ENCODE measurements around the gene NEURL3.
"Not testable (repeated sequence)": the region's sequence is repeated elsewhere in the genome, so short reads cannot be mapped to it uniquely, and the experiment has no call there.

The NEURL3 gene, protein sequence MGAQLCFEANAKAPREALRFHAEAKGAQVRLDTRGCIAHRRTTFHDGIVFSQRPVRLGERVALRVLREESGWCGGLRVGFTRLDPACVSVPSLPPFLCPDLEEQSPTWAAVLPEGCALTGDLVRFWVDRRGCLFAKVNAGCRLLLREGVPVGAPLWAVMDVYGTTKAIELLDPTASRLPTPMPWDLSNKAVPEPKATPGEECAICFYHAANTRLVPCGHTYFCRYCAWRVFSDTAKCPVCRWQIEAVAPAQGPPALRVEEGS

DNA sequence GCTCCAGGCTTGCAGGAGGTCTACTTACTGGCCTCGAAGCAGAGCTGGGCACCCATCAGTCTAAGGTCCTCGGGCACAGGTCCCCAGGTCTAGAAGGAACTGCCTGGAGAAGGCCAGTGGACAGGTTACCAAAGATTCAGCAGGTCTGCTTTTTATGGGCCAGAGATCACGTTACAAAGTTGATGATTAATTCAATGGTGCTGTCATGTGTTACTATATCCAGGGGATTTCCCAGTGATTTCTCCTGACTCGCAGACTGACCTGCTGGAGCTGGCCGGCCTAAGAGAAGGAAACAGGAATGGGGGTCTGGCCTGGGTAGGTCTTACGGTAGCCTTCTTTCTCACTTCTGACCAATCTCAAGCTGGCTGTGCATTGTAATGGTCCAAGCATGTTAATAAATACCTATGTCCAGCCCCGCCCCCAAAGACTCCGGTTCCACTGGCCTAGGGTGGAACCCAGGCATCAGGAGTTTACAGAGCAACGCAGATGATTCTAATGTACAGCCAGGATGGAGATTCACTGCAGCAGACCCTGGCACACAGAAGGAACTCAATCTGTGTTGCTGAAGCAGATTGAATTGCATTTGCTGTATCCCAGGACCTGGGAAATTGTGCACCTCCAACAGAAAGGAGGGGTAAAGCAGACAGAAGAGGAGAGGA lies at the start of gene NEURL3:
TSS of gene NEURL3 (minus strand) at position 127 of the 659 bp plus-strand sequence. CDS start at position 56, 71 bp downstream.
- no peak for DNase-seq

DNA sequence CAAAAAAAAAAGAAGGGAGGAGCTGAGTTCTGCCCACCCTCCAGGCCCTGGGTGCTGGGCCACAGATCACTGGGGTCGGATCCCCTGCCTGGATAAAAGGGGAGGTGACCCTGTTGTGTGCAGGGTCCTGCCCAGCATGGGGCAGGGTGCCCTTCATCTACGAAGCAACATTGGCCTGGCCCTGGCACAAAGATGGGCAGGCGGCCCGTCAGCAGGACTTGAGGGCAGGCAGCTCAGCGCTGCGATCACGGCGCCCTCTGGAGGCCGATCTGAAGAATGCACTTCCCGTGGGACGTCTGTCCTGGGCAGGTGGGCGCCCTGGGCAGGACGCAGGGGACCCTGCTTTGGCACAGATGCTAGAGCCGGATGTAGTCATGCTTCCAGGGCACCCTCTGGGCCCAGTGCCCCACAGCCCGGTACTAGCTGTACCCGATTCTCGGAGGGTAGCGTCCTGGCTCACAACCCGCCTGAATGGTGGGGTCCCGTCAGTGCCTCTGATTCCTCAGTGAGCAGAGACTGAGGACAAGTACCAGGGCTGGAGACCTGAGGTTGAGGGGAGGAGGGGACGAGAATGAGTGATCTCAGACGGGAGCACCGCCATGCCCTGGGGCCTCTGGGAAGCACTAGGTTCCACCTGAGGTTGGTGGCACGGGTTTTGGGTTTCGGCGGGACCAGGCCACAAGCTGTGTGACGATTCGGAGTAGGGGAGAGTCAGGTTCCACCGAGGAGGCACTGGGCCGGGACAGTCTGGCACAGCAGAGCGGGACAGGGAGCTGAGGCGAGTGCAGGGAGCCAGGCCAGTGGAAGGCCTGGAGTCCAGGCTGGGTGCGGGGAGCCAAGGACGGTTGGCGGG lies 49.4 kb upstream of the NEURL3 start:
- DNase-seq: peak in 1 of 2 donors; percentile 69

DNA sequence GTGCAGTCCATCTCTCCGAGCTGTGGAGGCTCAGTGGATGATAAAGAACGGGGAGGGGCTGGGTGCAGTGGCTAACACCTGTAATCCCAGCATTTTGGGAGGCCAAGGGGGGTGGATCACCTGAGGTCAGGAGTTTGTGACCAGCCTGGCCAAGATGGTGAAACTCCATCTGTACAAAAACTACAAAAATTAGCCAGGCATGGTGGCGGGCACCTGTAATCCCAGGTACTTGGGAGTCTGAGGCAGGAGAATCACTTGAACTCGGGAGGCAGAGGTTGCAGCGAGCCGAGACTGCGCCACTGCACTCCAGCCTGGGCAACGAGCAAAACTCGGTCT lies 48.8 kb upstream of the NEURL3 start:
- not testable (repeated sequence) for DNase-seq

DNA sequence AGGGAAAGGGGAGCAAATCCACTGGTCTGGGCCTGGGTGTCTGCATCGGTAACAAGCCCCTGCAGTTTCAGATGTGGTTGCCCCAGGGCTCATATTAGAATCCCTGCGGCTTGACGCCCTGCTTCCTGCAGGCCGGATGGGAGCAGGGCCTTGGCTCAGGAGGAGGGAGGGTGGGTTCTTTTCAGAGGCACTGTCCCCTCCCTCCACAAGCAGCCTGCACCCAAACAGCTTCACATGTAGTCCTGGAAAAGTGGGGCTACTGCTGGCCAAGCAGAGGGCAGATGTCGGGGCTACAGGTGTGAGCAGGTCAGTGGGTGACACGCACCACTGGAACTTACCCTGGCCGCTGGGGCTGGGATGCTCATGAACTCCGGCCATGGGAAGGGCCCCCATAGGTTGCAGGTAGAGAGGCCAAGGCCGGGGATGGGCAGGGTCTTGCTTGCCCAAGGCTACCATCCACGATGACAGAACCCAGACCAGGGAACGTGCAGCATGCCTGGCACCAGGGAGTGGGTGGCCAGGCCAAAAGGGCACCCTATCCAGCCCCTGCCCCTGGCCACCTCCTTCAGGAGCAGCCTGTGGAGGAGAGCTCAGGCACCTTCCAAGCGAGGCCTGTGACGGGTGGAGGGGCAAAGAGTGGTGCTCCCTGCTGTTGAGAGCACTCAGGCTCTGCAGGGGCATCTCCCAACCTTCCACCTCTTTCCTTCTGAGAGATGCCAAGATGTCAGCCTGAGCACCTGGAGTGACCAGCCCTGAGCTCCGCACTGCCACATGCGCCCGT lies 48.2 kb upstream of the NEURL3 start:
- no peak for DNase-seq

DNA sequence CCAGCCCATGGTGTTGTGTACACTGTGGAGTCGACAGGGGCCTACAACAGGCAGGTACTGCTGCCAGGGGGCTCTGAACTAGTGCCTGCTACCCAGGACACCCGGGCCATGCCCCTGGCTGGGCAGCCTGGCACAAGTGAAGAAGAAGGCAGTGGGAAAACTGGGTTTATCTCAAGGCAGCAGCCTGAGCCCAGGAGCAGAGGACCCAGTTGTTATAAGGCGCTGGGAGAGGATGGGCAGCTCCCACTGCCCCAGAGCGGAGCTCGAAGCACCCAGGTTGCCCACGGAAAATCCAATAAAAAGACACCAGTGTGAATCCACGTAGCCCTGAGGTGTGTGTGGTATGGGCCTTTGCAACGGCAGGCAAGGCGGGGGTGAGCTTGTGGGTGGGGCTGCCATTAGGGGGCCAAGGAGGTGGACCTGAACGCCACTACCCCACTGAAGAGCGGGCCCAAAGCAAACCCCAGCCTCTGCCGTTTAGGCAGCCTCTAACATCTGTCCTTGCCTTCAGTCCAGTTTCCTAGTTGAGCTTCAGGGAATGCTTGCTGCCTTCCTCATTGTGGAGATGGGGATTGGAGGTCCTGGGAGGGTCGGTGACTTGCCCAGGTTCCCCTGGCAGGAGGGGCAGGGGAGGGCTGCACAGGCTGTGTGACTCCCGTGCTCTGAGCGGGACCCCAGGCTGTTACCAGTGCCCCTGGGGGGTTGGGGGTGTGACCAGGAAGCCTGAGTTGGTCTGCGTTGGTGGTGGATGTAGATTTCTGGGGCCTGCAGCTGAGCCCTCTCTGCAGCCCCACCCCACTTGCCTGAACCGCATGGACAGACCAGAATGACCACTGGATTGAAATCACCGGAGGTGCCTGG lies 47.4 kb upstream of the NEURL3 start:
- no peak for DNase-seq

DNA sequence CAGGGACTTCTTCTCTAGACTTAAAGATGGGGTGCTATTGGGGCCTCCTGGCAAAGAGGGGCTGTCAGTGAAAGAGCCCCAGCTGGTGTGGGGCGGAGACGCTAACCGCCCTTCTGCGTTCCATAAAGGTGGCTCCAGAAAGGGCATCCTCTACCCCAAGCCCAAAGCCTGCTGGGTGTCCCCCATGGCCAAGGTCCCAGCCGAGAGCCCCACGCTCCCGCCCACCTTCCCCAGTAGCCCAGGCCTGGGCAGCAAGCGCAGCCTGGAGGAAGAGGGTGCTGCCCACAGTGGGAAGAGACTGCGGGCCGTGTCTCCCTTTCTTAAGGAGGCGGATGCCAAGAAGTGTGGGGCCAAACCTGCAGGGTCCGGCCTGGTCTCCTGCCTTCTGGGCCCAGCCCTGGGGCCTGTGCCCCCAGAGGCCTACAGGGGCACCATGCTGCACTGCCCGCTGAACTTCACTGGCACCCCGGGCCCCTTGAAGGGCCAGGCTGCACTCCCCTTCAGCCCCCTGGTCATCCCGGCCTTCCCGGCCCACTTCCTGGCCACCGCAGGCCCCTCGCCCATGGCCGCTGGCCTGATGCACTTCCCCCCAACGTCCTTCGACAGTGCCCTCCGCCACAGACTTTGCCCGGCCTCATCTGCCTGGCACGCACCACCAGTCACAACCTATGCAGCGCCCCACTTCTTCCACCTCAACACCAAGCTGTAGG lies 46.6 kb upstream of the NEURL3 start:
- DNase-seq: no peak

DNA sequence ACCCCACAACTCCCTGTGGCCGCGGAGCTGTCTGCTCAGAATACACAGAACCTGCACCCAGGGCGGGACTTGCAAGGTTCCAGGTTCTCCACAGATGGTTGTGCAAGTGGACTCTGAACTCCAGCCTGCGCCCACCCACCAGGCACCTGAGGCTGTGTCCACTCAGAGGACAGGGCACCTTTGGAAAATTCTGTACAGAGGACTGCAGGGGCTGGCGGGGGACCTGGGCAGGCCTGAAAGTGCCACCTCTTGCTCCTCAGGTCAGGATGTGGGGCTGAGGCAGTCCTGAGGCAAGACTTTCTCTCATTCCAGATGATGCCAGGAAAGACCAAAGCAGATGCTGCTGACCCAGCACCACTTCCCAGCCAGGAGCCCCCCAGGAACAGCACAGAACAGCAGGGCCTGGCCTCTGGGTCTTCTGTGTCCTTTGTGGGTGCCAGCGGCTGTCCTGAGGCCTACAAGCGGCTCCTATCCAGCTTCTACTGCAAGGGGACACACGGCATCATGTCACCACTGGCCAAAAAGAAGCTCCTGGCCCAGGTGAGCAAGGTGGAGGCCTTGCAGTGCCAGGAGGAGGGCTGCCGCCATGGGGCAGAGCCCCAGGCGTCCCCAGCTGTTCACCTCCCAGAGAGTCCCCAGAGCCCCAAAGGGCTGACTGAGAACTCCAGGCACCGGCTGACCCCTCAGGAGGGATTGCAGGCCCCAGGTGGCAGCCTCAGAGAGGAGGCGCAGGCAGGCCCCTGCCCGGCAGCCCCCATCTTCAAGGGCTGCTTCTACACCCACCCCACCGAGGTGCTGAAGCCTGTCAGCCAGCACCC lies 45.8 kb upstream of the NEURL3 start:
- DNase-seq: no peak

DNA sequence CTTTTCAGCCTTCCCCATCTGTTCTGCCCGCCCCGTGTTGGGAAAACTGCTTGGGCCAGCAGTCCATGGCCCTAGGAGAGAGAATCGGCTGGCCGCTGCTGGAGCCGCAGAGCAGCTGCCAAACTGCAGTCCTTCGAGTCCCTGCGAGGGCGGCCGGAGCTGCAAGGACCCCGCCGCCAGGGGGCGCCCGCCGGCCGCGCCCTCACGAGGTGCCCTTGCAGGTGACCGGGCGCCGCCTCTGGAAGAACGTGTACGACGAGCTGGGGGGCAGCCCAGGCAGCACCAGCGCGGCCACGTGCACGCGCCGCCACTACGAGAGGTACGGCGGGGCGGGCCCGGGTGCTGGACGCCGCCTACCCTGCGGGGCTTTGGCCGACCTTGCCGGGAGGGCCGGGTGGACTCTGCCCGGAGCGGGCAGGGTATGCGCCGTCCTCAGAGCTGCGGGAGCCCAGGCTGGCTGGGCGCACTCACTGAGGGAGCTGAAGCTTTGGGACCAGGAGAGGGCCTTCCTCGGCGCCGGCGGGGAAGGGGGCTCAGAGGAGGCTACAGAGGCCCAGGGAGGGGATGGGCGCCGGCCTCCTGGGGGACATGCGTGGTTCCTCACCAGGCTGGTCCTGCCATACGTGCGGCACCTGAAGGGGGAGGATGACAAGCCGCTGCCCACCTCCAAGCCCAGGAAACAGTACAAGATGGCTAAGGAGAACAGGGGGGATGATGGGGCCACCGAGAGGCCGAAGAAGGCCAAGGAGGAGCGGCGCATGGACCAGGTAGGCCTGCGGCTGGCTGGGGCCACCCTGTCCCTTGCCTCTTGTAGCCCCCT lies 45.0 kb upstream of the NEURL3 start:
- DNase-seq: no peak

DNA sequence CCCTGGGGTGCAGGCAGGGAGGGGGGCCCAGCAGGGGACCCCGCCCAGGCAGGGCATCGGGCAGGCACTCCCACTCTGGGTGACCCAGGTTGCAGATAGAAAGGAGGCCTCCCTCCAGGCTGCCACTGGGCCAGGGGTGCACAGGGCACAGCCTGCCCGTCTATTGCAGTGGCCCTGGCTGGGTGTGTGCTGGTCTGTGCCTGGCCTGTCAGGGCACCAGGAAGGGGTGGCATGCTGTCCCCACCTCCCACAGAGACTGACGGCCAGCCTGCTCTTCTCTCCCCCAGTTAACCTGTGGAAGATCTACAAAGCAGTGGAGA lies 44.3 kb upstream of the NEURL3 start:
- DNase-seq: no peak

DNA sequence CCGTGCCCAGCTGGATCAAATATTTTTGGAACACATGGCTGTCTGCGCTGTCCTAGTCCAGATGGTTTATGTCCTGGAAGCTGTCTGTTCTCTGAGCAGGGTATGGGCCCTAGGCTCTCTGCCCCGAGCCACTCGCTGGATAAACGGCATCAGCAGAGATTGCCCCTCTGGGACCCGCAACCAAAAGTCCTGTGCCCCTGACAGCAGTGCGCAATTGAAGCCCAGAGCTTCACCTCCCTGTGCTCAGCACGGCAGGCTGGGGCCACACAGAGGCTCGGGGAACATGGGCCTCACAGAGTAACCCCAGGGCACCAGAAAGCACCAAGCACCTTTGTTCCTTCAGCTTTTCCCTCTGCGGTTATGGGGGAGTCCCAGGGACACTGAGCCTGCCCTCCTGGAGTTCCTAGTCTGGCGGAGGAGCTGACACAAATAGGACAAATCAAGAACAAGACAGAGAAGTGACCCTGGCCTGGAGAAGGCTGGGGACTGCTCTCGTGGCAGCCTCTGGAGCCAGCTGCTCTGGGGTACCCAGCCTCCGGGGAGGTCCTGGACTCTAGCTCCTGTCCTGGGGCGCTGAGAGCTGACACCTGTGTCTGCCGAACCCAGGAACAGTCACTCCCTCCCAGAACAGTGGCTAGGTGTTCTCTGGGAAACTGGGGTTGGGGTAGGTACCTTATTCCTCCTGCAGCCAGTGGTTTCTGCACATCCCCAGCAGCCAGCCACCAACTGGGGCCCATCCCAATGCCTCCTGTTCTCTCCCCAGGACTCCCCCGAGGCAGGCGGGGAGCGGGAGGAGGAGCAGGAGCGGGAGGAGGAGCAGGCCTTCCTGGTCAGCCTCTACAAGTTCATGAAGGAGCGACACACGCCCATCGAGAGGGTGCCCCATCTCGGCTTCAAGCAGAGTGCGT lies 43.7 kb upstream of the NEURL3 start:
- DNase-seq: no peak

DNA sequence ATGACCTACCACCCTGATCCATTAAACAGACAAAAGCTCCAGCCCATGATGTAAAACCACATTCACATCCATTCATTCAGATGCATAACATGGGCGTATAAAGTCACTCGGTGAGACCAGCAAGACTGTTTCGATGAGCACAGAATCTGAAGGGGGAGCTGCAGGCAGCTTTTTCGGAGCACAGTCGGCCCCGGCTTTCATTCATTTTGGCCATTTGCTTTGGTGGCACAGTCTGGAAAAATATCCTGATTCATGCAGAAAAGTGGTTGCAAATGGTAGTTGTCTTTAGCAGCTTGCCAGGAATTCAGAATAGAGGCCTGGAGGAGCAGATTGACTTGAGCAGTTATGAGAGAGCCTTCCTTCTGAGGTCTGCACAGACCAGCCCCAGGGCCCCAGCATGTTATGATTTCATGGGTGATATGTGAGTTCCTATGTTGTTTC lies 42.6 kb upstream of the NEURL3 start:
- no peak for DNase-seq

DNA sequence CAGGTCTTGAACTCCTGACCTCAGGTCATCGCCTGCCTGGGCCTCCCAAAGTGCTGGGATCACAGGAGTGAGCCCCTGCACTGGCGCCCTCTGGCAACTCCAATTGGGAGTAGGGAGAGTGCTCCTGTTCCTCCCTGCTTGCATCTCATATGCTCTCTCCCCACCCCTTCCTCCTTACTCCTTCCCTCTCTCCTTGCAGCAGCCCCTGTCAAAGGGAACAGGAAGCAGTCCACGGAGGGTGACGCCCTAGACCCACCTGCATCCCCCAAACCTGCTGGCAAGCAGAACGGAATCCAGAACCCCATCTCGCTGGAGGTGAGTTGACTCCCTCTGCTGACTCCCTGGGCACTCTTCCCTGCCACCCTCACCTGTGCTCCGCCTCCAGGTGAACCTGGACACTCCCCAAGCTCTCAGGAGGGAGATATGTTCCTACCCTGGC lies 42.1 kb upstream of the NEURL3 start:
- no peak for DNase-seq

DNA sequence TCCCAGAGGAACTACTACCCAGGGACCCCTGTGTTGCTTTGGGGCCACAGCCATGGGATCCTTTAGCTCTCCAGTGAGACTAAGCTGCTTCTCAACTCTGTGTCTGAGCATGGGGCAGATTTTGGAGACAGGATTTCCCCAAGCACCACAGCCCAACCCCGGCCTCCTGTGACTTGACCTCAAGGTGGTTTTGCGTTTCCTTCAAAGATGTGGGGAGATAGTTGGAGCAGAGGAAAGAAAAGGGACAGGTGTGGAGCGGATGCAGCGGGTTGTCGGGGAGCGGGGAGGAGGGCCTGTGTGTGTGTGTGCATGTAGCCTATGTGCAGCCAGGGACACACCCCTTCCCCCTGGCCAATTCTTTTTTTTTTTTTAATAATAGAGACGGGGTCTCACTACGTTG lies 41.6 kb upstream of the NEURL3 start:
- no peak for DNase-seq

DNA sequence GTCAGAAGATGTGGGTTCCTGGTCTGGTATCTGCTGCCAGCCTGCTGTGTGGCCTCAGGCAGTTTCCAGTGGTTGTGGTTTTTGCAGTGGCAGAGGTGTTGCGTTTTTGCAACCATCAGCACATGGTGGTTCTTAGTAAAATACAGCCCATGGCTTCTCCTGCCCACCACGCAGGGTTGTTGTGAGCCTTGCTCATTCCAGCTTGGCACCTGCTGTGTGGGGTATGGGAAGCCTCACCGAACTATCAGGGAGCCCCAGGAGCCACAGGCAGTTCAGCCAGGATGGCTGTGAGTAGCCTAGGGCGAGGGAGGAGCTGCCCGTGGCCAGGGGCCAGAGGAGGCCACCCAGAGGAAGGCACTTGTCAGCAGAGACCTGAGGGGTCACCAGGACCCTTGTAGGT lies 41.2 kb upstream of the NEURL3 start:
- no peak for DNase-seq

DNA sequence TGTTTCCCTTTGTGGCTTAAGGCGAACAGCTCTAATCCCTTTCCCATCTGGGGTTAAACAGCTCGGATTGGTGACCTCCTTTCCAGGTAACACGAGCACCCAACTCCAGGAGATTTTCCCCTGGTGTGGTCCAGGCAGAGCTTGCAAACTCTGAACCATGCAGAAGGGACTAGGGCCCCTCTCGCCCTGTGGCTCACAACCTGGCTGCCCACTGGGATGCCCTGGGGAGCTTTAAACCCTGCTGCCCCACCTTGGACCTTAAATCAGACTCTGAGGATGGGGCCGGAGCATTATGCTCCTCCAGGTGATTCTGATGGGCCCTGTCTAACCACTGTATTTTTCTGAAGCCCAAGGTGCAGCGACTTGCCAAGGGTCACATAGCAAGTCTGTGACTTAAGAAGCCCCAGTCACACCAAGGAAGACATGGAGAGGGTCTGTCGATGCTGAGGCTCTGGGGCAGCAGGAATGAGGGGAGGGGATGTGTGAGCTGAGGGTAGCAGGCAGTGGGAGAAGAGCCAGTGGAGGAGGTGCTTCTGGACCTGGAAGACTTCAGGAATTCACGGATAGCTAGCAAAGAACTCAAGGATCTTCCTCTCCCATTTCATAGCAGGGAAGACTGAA lies 37.3 kb upstream of the NEURL3 start:
- no peak for DNase-seq

DNA sequence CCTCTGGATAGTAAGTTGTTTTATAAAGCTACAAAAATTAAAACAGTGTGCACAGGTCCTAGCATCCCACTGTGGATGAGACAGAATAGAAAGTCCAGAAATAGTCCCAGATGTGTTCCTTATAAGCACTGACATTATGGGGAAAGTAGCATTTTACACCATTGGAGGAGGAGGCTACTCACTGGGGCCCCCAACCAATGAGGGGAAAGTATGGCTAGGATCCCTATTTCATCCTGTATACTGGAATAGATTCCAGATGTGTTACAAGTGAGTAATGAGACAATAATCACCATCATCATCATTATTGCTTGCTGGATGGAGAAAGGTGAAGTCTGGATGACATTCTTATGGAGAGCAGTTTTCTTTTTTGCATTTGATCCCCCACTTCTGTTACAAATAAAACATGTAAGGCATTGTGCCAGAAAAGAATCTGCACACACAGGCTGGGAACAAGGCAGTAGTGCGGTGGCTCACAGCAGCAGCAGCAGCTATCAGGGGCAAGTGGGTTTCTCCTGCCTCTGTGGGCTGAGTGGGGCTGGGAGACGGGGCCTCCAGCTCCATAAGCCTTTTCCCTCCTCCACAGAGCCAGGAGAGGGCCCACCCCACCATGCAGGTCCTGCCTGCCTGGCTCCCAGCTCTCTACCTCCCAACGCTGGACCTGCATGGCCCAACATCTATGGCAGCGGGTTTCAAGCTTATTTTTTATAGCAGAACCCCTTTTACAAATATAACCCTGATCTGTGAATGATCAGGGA lies 36.4 kb upstream of the NEURL3 start:
- DNase-seq: no peak

DNA sequence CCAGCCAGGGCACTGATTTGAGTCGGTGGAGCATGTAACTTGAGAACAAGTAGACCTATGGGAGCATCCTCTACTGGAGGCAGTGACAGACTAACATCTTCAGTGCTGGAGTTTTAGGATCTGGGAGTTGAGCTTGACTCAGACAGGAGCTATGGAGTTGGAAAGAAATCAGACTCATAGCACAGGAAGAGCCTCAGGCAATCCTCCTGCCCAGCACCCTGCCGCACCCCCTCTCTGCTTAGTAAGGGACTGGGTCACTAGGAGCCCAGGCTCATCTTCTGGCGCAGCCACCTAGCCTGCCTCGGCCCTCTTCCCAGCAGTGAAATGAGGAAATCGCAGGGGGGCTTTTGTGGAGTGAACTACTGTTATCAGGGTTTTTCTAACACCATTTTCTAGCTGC lies 35.0 kb upstream of the NEURL3 start:
- DNase-seq: no peak

Data from stimulated activated CD4-positive, alpha-beta T cell treated with anti-CD3 and anti-CD28 coated beads, Interleukin-2, amount 100 ng/mL, for 48 hours (primary cell).